K562 (cell line): ENCODE data around the gene PPP1R14C. TPM values are rescaled to one million over a fixed set of nuclear protein-coding genes. Genes with fewer than 3 reads are reported as not detected.

Experiments
- CLOCK ChIP-seq: fragments of 250-450 bp; sonication (Bioruptor Pico); IDR thresholded peaks from 2 replicates; pipeline ENCODE4 v1.4.0; 2020; ENCODE audit warnings: mild to moderate bottlenecking, moderate library complexity, borderline replicate concordance
- CREB3 ChIP-seq: fragments of 450-650 bp; conservative IDR thresholded peaks from 2 replicates; pipeline ENCODE4 v1.6.1; 2016; ENCODE audit warnings: missing genetic modification characterization, low read depth, mild to moderate bottlenecking, missing compliant biosample characterization, moderate library complexity
- DEAF1 ChIP-seq: fragments of 450-650 bp; formaldehyde crosslinking; IDR thresholded peaks from 2 replicates; pipeline ENCODE4 v1.4.0; 2020; ENCODE audit warnings: mild to moderate bottlenecking, moderate library complexity
- E2F6 ChIP-seq, 2 experiments: IDR thresholded peaks; 2 replicates each; pipeline ENCODE4 v1.6.1; 2011; ENCODE audit warnings: borderline replicate concordance in 1 of 2, control low read depth in 1 of 2, low read depth in 1 of 2, low read length in 1 of 2, mild to moderate bottlenecking in 1 of 2, mixed read lengths in 1 of 2, moderate library complexity in 1 of 2; ENCODE audit not compliant: insufficient read depth in 1 of 2, insufficient read length in 1 of 2, poor library complexity in 1 of 2, severe bottlenecking in 1 of 2; ENCODE audit errors: extremely low read depth in 1 of 2
- ETV1 ChIP-seq: fragments of 450-650 bp; conservative IDR thresholded peaks from 2 replicates; pipeline ENCODE4 v1.6.1; 2016; ENCODE audit warnings: missing genetic modification characterization, control low read depth, low read depth, missing compliant biosample characterization
- HOMEZ ChIP-seq: fragments of 250-450 bp; sonication (Bioruptor Pico); IDR thresholded peaks from 2 replicates; pipeline ENCODE4 v1.4.0; 2020; ENCODE audit warnings: mild to moderate bottlenecking, moderate library complexity
- JUNB ChIP-seq: fragments of 450-650 bp; formaldehyde crosslinking; conservative IDR thresholded peaks from 2 replicates; pipeline ENCODE4 v1.4.0; 2020; ENCODE audit warnings: mild to moderate bottlenecking
- LEF1 ChIP-seq: fragments of 450-650 bp; IDR thresholded peaks from 2 replicates; pipeline ENCODE4 v1.6.1; 2016; ENCODE audit warnings: mild to moderate bottlenecking
- NONO ChIP-seq, 2 experiments: fragments of 200-400 bp in 1 of 2; fragments of 450-650 bp in 1 of 2; formaldehyde crosslinking in 1 of 2; IDR thresholded peaks; 2 replicates each; pipeline ENCODE4 v1.6.1; 2017; ENCODE audit warnings: low read depth in 2 of 2, mild to moderate bottlenecking in 2 of 2, moderate library complexity in 2 of 2, low read length in 1 of 2
- PYGO2 ChIP-seq: fragments of 450-650 bp; IDR thresholded peaks from 2 replicates; pipeline ENCODE4 v1.6.1; 2016; ENCODE audit warnings: mild to moderate bottlenecking, missing genetic modification characterization, moderate library complexity, missing compliant biosample characterization
- SMARCA5 ChIP-seq: fragments of 450-650 bp; IDR thresholded peaks from 2 replicates; pipeline ENCODE4 v1.6.1; 2016
- ZNF347 ChIP-seq: fragments of 450-650 bp; formaldehyde crosslinking; IDR thresholded peaks from 2 replicates; pipeline ENCODE4 v1.4.0; 2020; ENCODE audit warnings: low read depth, mild to moderate bottlenecking, moderate library complexity
- ZSCAN32 ChIP-seq: fragments of 450-650 bp; formaldehyde crosslinking; IDR thresholded peaks from 2 replicates; pipeline ENCODE4 v1.4.0; 2020; ENCODE audit warnings: mild to moderate bottlenecking, moderate library complexity
- polyA plus RNA-seq, 8 experiments: library from polyadenylated mRNA; depleted of rRNA in 4 of 8; stranded (reverse) in 5 of 8; unstranded in 3 of 8; fragments of >200 nt; fragmentation: Nextera tagmentation in 2 of 8; fragmentation: Illumina TruSeq in 1 of 8; extraction: Ambion mirVana in 2 of 8; extraction: Trizol in 1 of 8; gene quantifications; 2 replicates each; pipeline versions ENCODE4 v1.2.1 to v1.2.3, GENCODE V29; 2011 to 2014; ENCODE audit warnings: inconsistent platforms in 1 of 8, missing spikeins in 1 of 8
- total RNA-seq, 7 experiments: library from RNA; depleted of rRNA in 6 of 7; stranded (reverse); fragments of >200 nt in 6 of 7; fragmentation: Illumina TruSeq in 2 of 7; extraction: Trizol in 2 of 7; gene quantifications; 2 replicates each; pipeline versions ENCODE4 v1.2.1 to v1.2.3, GENCODE V29; 2011 to 2021; ENCODE audit warnings: low replicate concordance in 1 of 7

PPP1R14C gene
- total and polyA plus RNA-seq, 9 of the 15 experiments (the other 6 are each of a cell fraction or from before 2014, with no cell fraction given): 4.5 to 16.6 (median 11.9) TPM

- TF ChIP-seq CREB3 (tag): no peak
- TF ChIP-seq ETV1: no peak
- TF ChIP-seq SMARCA5: no peak
- peak; percentile 64; the same call in 1 of the 2 replicates for TF ChIP-seq LEF1
- TF ChIP-seq JUNB (CRISPR knock-in tag): peak; percentile 82
- no peak for TF ChIP-seq E2F6 (IDR thresholded peaks at IDR 0.05; ENCODE audit: borderline replicate concordance in 1 of 2, extremely low read depth in 1 of 2, insufficient read depth in 1 of 2, insufficient read length in 1 of 2, low read depth in 1 of 2, low read length in 1 of 2, poor library complexity in 1 of 2, severe bottlenecking in 1 of 2)
- no peak for TF ChIP-seq CLOCK (CRISPR knock-in tag)
- no peak for TF ChIP-seq ZNF347
- no peak for TF ChIP-seq HOMEZ (CRISPR knock-in tag)
- peak; percentile 45; the same call in 1 of the 2 replicates for TF ChIP-seq PYGO2 (tag)
- no peak for TF ChIP-seq NONO (IDR thresholded peaks at IDR 0.05; ENCODE audit: low read depth in 2 of 2, low read length in 1 of 2)
- no peak for TF ChIP-seq ZSCAN32
- peak; percentile 36; the same call in 1 of the 2 replicates for TF ChIP-seq DEAF1
Measured at GRCh38 chr6:150252714-150253444, 110.0 kb downstream of the PPP1R14C start (continued).
